GM12865 (cell line): Measurements from ENCODE around the gene FADS1.

Experiments
- DNase-seq: peaks from one replicate; pipeline ENCODE4 v3.0.0; 2010; ENCODE audit warnings: low read depth
- H3K4me3 ChIP-seq: 2 replicates; pipeline ENCODE4 v1.5.1; 2011; ENCODE audit warnings: mild to moderate bottlenecking, low read depth, low read length, control low read depth
- TF ChIP-seq, protein P1 (sequence below): IDR thresholded peaks from 2 replicates; pipeline ENCODE4 v1.5.1; 2011; ENCODE audit warnings: low read length, control low read depth, low read depth, inconsistent platforms; ENCODE audit not compliant: insufficient read depth; ENCODE audit errors: missing control alignments

Gene FADS1

DNA sequence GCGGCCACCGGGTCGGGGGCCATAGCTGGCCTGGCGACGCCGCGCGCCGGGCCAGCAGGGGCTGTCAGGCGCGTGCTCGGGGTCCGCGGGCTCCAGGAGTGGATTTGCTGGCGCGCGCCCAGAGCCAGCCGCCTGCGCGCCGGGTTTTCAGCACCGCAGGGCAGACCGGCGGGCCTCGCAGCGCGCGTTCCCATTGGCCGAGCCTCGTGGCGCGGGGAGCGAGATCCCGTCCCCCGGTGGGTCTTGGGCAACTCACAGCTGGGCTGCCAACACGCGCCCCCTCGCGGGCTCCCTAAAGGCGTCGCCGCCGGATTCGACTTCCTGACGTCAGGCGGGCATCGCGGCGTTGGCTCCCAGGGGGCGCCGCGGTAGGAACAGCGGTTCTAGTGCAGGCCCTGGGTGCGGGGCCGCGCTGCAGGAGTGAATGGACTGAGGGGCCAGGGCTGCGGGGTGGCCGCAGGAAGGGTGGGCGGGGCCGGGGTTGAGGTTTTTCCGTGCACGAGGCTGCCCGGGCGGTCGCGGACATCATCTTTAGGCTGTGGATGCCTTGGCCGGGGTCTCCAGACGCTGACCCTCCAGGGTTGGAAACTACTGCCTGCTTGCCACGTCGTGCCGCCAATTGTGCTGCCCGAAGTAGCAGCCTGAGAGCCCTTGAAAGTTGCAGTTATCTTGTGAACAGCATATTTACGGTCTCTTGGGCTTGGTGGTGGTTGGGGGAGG is at the start of gene FADS1:
Gene FADS1 (minus strand): TSS at position 268 of the 720 bp plus-strand sequence. CDS start 74 bp downstream, at position 194.
- H3K4me3 ChIP-seq: peak within 1 kb of the TSS; percentile 64
- TF ChIP-seq, protein P1, sequence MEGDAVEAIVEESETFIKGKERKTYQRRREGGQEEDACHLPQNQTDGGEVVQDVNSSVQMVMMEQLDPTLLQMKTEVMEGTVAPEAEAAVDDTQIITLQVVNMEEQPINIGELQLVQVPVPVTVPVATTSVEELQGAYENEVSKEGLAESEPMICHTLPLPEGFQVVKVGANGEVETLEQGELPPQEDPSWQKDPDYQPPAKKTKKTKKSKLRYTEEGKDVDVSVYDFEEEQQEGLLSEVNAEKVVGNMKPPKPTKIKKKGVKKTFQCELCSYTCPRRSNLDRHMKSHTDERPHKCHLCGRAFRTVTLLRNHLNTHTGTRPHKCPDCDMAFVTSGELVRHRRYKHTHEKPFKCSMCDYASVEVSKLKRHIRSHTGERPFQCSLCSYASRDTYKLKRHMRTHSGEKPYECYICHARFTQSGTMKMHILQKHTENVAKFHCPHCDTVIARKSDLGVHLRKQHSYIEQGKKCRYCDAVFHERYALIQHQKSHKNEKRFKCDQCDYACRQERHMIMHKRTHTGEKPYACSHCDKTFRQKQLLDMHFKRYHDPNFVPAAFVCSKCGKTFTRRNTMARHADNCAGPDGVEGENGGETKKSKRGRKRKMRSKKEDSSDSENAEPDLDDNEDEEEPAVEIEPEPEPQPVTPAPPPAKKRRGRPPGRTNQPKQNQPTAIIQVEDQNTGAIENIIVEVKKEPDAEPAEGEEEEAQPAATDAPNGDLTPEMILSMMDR: peak; percentile 64
- peak; percentile 95 for DNase-seq

DNA sequence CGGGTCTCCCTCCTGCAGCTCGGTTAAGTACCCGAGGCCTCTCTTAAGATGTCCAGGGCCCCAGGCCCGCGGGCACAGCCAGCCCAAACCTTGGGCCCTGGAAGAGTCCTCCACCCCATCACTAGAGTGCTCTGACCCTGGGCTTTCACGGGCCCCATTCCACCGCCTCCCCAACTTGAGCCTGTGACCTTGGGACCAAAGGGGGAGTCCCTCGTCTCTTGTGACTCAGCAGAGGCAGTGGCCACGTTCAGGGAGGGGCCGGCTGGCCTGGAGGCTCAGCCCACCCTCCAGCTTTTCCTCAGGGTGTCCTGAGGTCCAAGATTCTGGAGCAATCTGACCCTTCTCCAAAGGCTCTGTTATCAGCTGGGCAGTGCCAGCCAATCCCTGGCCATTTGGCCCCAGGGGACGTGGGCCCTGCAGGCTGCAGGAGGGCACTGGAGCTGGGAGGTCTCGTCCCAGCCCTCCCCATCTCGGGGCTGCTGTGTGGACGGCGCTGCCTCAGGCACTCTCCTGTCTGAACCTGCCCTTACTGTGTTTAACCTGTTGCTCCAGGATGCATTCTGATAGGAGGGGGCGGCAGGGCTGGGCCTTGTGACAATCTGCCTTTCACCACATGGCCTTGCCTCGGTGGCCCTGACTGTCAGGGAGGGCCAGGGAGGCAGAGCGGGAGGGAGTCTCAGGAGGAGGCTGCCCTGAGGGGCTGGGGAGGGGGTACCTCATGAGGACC is 49.6 kb upstream of the FADS1 start:
- TF ChIP-seq, protein P1: no peak
- DNase-seq: no peak
- H3K4me3 ChIP-seq: no peak overlapping the region

DNA sequence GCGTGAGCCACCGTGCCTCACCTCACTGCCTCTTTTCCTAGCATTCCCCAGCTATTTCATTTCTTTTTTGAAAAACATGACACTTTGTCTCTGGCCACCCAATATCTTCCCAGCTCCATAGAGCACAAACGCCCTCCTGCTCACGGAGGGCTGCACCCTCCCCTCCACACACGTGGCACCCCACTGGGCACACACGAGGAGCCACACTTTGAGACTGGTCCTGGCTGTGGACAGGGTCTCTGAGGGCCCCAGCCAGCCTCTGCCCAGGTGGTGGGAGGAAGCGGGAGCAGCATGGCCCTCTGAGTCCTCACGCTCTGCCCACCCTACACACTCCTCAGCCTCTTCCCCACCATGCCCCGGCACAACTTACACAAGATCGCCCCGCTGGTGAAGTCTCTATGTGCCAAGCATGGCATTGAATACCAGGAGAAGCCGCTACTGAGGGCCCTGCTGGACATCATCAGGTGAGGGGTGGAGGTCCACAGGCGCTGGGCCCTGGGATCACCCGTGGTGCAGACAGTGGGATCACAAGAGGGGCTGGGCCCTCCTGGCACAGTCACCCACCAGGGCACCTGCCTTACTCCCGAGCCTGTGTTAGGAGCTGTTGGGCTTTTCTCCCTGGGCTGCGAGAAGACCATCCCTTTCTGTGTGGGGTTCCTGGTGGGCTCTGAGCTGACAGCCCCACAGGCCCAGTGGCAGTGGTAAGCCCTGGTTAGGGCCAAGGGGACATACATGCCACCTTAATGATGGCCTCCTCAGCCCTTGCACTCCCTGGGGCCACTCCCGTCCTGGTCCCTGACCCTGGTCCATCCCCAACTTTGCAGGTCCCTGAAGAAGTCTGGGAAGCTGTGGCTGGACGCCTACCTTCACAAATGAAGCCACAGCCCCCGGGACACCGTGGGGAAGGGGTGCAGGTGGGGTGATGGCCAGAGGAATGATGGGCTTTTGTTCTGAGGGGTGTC is 48.3 kb upstream of the FADS1 start:
- no peak overlapping the region for H3K4me3 ChIP-seq
- DNase-seq: no peak
- TF ChIP-seq, protein P1: no peak

DNA sequence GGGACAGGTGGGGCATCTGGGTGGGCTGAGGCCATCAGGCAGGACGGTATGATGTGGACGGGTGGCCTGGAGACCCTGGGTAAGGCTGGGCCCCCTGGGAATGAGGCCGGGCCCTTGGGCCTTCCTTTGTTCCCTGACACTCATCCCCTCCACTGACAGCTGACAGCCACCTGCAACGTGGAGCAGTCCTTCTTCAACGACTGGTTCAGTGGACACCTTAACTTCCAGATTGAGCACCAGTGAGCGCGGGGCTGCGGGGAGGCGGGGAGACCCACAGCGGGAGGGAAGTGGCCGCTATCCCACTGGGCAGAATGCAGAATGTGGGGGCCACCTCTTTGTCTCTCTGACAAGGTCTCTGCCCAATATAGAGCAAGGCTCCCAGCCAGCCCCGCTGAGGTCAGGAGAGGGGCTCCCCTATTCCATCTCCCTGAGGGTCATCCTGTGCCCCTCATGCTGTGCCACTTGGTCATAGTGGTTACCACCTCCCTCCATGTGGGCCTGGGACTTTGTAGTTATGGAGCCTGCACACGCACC is 46.8 kb upstream of the FADS1 start:
- DNase-seq: no peak
- TF ChIP-seq, protein P1: no peak
- H3K4me3 ChIP-seq: no peak overlapping the region

DNA sequence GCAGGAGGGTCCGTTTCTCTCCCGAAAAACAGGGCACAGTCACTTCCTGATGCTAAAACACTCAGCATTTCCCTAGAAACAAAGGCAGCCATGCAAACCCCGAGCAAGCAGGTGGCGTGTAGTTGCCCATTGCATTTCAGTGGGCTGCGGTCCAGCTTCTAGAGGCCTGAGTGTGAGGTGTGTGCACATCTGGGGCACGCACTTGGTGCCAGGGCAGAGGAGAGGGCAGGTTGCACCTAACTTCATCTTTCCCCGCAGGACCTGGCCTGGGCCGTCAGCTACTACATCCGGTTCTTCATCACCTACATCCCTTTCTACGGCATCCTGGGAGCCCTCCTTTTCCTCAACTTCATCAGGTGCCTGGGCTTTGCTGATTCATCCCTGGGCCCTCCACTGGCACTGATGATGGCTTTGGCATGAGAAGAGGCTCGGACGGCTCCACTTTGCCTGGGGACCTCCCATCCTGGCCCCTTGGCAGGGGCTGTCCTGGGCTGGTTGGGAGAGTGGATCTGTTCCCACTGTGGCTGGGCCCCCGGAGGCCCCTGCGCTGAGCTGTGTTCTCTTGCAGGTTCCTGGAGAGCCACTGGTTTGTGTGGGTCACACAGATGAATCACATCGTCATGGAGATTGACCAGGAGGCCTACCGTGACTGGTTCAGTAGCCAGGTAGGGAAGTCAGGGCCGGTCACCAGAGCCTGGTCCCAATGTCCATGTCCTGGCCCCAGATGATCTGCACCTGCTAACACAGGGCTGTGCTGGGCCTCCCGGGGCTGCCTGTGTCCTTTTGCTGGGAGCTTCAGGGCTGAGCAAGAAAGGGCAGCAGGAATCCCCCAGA is 46.1 kb upstream of the FADS1 start:
- no peak for DNase-seq
- TF ChIP-seq, protein P1: no peak
- H3K4me3 ChIP-seq: no peak overlapping the region

DNA sequence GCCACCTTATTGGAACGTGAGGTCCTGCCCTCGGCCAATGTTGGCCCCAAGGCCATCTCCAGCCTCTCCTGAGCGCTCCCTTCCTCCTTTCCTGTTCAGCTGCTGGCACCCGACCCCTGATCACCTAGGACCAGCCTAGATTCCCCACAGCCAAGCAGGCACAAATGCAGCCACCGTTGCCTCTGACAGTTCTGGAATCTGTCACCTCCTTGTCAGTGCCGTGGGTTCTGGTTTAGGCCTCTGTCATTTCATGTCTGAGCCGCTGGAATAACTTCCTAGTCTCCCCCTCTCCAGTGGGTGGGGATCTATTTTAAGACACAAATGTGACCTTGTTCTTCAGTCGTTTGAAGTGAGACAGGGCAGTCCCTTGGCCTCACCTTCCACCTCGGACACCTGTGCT is 44.8 kb upstream of the FADS1 start:
- DNase-seq: no peak
- TF ChIP-seq, protein P1: no peak
- H3K4me3 ChIP-seq: no peak overlapping the region
